Esophagus squamous epithelium (tissue), 4 donors: ENCODE measurements around the gene F2RL1.

ENCODE experiments used
- POLR2A ChIP-seq, 4 donors: fragments of 450-650 bp; IDR thresholded peaks; one replicate each; pipeline ENCODE4 v1.6.1; 2017; ENCODE audit warnings: antibody characterized with exemption in 4 of 4, mild to moderate bottlenecking in 4 of 4, moderate library complexity in 3 of 4
- TF ChIP-seq, protein P1 (sequence below), 6 experiments: fragments of 450-650 bp in 4 of 6; fragments of 200-600 bp in 2 of 6; sonication (generic) in 2 of 6; IDR thresholded peaks; one replicate each; pipeline ENCODE4 v1.5.1; 2016 to 2019; ENCODE audit warnings: antibody characterized with exemption in 6 of 6, mild to moderate bottlenecking in 4 of 6, moderate library complexity in 4 of 6

DNA sequence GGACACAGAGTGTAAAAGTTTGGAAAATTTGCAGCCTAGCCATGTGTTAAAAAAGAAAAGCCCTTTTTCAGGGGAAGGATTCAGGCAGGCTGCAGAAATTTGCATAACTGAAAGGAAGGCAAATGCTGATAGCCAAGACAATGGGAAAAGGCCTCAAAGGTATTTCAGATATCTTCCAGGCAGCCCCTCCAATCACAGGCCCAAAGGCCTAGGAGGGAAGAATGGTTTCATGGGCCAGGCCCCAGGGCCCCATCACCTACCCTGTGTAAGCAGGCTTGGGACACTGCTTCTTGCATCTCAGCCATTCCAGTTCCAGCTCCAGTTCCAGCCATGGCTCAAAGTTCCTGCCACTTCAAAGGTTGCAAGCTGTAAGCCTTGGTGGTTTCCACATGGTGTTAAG is 35.8 kb downstream of the F2RL1 start:
- TF ChIP-seq, protein P1, sequence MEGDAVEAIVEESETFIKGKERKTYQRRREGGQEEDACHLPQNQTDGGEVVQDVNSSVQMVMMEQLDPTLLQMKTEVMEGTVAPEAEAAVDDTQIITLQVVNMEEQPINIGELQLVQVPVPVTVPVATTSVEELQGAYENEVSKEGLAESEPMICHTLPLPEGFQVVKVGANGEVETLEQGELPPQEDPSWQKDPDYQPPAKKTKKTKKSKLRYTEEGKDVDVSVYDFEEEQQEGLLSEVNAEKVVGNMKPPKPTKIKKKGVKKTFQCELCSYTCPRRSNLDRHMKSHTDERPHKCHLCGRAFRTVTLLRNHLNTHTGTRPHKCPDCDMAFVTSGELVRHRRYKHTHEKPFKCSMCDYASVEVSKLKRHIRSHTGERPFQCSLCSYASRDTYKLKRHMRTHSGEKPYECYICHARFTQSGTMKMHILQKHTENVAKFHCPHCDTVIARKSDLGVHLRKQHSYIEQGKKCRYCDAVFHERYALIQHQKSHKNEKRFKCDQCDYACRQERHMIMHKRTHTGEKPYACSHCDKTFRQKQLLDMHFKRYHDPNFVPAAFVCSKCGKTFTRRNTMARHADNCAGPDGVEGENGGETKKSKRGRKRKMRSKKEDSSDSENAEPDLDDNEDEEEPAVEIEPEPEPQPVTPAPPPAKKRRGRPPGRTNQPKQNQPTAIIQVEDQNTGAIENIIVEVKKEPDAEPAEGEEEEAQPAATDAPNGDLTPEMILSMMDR (IDR thresholded peaks at IDR 0.05), result no peak
- TF ChIP-seq POLR2A (IDR thresholded peaks at IDR 0.05), result no peak
